ENCODE measurements around the gene IGSF6. TPM values are rescaled to one million over a fixed set of nuclear protein-coding genes. Genes with fewer than 3 reads are reported as not detected.

IGSF6 gene
- total and polyA plus RNA-seq, 2 of the 13 experiments (the other 11 are each of a cell fraction or from before 2014, with no cell fraction given): not detected

DNA sequence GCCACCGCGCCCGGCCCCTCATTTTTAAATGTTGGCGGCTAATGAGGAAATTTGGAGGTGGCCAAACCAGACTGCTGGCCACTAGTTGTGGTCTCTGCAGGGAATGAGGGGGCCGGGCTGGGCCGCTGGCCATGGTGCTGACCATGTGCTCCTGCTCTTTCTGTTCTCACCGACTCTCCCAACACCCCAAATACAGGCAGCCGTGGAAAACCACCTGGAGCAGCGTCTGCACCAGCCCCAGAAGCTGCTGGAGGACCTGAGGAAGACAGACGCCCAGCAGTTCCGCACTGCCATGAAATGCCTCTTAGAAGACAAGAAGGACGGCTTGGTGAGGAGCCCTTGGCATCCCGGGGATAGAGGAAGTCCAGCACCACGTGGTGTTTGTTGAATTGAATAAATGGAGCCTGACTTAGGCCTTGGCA lies 32.6 kb upstream of the IGSF6 start (continued):
- TF ChIP-seq, protein P1, sequence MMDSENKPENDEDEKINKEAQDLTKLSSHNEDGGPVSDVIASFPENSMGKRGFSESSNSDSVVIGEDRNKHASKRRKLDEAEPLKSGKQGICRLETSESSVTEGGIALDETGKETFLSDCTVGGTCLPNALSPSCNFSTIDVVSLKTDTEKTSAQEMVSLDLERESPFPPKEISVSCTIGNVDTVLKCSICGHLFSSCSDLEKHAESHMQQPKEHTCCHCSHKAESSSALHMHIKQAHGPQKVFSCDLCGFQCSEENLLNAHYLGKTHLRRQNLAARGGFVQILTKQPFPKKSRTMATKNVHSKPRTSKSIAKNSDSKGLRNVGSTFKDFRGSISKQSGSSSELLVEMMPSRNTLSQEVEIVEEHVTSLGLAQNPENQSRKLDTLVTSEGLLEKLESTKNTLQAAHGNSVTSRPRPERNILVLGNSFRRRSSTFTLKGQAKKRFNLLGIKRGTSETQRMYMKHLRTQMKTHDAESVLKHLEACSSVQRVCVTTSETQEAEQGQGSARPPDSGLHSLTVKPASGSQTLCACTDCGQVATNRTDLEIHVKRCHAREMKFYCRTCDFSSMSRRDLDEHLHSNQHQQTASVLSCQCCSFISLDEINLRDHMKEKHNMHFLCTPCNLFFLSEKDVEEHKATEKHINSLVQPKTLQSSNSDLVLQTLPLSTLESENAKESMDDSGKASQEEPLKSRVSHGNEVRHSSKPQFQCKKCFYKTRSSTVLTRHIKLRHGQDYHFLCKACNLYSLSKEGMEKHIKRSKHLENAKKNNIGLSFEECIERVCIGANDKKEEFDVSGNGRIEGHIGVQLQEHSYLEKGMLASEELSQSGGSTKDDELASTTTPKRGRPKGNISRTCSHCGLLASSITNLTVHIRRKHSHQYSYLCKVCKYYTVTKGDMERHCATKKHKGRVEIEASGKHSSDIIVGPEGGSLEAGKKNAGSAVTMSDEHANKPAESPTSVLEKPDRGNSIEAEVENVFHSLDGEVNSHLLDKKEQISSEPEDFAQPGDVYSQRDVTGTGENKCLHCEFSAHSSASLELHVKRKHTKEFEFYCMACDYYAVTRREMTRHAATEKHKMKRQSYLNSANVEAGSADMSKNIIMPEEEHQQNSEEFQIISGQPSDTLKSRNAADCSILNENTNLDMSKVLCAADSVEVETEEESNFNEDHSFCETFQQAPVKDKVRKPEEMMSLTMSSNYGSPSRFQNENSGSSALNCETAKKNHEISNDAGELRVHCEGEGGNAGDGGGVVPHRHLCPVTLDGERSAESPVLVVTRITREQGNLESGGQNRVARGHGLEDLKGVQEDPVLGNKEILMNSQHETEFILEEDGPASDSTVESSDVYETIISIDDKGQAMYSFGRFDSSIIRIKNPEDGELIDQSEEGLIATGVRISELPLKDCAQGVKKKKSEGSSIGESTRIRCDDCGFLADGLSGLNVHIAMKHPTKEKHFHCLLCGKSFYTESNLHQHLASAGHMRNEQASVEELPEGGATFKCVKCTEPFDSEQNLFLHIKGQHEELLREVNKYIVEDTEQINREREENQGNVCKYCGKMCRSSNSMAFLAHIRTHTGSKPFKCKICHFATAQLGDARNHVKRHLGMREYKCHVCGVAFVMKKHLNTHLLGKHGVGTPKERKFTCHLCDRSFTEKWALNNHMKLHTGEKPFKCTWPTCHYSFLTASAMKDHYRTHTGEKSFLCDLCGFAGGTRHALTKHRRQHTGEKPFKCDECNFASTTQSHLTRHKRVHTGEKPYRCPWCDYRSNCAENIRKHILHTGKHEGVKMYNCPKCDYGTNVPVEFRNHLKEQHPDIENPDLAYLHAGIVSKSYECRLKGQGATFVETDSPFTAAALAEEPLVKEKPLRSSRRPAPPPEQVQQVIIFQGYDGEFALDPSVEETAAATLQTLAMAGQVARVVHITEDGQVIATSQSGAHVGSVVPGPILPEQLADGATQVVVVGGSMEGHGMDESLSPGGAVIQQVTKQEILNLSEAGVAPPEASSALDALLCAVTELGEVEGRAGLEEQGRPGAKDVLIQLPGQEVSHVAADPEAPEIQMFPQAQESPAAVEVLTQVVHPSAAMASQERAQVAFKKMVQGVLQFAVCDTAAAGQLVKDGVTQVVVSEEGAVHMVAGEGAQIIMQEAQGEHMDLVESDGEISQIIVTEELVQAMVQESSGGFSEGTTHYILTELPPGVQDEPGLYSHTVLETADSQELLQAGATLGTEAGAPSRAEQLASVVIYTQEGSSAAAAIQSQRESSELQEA (CRISPR knock-in tag; IDR thresholded peaks at IDR 0.05; ENCODE audit: not compliant biosample characterization): no peak
- TF ChIP-seq ZNF234 (CRISPR knock-in tag; conservative IDR thresholded peaks at IDR 0.05): no peak
- TF ChIP-seq BRCA1 (CRISPR knock-in tag; IDR thresholded peaks at IDR 0.05): 0 out of 2 replicates have a peak, but pooled peaks have one; percentile 43
- TF ChIP-seq ZNF577 (CRISPR knock-in tag; IDR thresholded peaks at IDR 0.05; ENCODE audit: borderline replicate concordance, low read depth): no peak
- TF ChIP-seq ELF3 (CRISPR knock-in tag; IDR thresholded peaks at IDR 0.05): 0 out of 2 replicates have a peak, but pooled peaks have one; percentile 32
- no peak for TF ChIP-seq AHDC1 (CRISPR knock-in tag; IDR thresholded peaks at IDR 0.05; ENCODE audit: borderline replicate concordance)
- TF ChIP-seq, protein P2, sequence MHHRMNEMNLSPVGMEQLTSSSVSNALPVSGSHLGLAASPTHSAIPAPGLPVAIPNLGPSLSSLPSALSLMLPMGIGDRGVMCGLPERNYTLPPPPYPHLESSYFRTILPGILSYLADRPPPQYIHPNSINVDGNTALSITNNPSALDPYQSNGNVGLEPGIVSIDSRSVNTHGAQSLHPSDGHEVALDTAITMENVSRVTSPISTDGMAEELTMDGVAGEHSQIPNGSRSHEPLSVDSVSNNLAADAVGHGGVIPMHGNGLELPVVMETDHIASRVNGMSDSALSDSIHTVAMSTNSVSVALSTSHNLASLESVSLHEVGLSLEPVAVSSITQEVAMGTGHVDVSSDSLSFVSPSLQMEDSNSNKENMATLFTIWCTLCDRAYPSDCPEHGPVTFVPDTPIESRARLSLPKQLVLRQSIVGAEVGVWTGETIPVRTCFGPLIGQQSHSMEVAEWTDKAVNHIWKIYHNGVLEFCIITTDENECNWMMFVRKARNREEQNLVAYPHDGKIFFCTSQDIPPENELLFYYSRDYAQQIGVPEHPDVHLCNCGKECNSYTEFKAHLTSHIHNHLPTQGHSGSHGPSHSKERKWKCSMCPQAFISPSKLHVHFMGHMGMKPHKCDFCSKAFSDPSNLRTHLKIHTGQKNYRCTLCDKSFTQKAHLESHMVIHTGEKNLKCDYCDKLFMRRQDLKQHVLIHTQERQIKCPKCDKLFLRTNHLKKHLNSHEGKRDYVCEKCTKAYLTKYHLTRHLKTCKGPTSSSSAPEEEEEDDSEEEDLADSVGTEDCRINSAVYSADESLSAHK (CRISPR knock-in tag; IDR thresholded peaks at IDR 0.05; ENCODE audit: borderline replicate concordance): no peak
- 0 out of 2 replicates have a peak, but pooled peaks have one; percentile 74 for TF ChIP-seq KLF11 (CRISPR knock-in tag; IDR thresholded peaks at IDR 0.05)
- no peak for TF ChIP-seq ZNF446 (CRISPR knock-in tag; IDR thresholded peaks at IDR 0.05)
- TF ChIP-seq PPARG (CRISPR knock-in tag; conservative IDR thresholded peaks at IDR 0.05): no peak
- no peak for TF ChIP-seq ZBTB1 (CRISPR knock-in tag; IDR thresholded peaks at IDR 0.05; ENCODE audit: borderline replicate concordance)
